ENCODE data around the gene BCAR1. TPM values are rescaled to one million over a fixed set of nuclear protein-coding genes. Genes with fewer than 3 reads are reported as not detected.

The BCAR1 gene
- total and polyA plus RNA-seq, 8 donors: 30.1 to 66.7 (median 48.9) TPM

DNA sequence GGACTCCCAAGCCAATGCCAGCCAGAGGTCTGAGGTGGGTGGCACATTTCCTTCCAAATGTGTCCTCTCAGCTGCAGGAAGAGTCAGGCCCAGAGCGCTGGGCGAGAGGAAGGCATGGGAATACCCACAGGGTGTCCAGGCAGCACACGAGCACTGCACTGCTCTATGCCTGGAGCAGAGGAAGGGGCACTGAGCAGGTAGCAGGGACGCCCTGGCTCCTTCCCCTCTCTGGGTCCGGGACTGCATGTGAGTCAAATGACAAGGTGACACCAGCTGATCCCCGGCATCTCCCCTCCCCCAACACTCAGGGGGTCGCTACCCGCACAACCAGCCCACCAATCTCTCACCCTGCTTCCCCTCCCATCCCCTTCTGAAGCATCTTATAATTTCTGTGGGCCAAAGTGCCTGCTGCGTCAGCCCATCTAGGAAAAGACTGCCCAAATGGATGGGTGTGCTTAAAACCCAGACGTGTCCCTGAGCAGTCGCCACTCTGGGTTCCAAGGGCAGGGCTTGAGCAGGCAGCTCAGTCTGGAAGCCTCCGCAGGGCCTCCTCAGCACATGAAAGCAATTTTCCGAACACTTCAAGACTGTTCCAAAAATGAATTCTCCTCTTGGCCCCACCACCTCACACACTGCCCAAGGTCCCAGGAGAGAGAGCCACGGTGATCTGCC lies 12.0 kb upstream of the BCAR1 start:
- ATAC-seq (no peak), DNase-seq (peak in 1 of 6 donors; percentile 72), FAIRE-seq (no peak)
- Histone ChIP-seq H3K27ac (no peak overlapping the region), H3K27me3 (no peaks in the 10 kb centered on the region), H3K4me1 (peaks cover 17 to 31% (median 30%) of the 10 kb centered on the region in 3 donors), H3K9me3 (no peaks in the 10 kb centered on the region), H3K36me3 (no peaks in the 10 kb centered on the region), H3K4me3 (peak overlapping the region in 2 of 4 donors; percentile 75 to 96)
- intact Hi-C loops (cut with DNase I): no loop called here
- TF ChIP-seq, protein P1, sequence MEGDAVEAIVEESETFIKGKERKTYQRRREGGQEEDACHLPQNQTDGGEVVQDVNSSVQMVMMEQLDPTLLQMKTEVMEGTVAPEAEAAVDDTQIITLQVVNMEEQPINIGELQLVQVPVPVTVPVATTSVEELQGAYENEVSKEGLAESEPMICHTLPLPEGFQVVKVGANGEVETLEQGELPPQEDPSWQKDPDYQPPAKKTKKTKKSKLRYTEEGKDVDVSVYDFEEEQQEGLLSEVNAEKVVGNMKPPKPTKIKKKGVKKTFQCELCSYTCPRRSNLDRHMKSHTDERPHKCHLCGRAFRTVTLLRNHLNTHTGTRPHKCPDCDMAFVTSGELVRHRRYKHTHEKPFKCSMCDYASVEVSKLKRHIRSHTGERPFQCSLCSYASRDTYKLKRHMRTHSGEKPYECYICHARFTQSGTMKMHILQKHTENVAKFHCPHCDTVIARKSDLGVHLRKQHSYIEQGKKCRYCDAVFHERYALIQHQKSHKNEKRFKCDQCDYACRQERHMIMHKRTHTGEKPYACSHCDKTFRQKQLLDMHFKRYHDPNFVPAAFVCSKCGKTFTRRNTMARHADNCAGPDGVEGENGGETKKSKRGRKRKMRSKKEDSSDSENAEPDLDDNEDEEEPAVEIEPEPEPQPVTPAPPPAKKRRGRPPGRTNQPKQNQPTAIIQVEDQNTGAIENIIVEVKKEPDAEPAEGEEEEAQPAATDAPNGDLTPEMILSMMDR (IDR thresholded peaks at IDR 0.05): no peak
- 72 to 87% methylated on average over 14 of the region's 14 CpGs for WGBS, 2 donors

DNA sequence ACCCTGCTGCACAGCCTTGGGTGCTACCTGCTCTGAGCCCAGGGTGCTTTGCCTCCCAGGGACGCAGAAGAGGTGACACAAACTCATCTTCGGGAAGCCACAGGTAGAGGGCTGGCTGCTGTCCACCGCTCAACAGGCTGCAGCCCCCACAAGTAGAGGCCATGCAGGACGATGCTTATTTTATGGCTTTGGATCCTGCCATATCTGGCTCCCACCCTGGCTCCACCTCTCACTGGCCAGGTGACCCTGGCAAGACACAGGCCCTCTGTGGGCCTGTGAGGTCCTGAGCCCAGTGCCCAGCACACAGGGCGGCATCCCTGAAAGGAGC lies 11.3 kb upstream of the BCAR1 start:
- TF ChIP-seq, protein P1 (IDR thresholded peaks at IDR 0.05): no peak
- DNase-seq: peak in 1 of 6 donors; percentile 44
- no peaks in the 10 kb centered on the region for H3K9me3 ChIP-seq
- no peak overlapping the region for H3K27ac ChIP-seq
- H3K27me3 ChIP-seq: no peaks in the 10 kb centered on the region
- H3K4me1 ChIP-seq: peaks cover 17 to 26% (median 26%) of the 10 kb centered on the region in 3 donors
- 80 to 81% methylated on average over 5 of the region's 5 CpGs for WGBS, 2 donors
- FAIRE-seq: no peak
- no peak for ATAC-seq
- intact Hi-C loops (cut with DNase I): no loop called here
- H3K36me3 ChIP-seq: no peaks in the 10 kb centered on the region
- H3K4me3 ChIP-seq: no peak overlapping the region

DNA sequence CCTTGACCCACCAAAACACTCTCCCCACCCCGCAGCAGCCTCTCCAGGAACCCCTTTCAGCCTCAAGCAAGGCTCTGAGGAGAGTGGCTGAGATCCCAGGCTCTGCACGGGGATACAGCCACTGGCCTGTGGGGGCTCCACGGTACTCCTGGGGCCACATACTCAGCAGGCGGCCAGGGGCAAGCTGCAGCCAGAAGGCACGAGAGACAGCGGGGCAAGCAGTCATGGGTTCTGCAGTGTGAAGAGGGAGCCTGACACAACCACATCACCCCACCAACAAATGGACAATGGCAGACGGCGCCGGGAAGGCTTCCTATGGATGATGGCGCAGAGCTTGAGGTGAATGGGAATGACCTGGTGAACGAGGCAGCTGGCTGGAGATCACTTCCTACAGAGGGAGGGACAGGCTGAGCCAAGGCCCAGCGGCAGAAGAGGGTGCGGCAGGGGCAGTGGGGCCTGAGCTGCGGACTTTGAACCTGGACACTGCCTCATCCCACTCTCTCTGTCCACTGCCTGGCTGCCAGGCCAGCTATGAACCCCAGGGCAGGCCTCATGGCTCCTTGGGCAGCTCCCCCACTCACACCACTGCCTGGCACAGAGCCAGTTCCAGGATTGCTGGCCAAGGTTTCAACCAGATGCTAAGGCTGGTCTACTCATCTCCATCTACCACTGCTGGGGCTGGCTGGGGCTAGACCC lies 10.8 kb upstream of the BCAR1 start:
- 82 to 83% methylated on average over 14 of the region's 14 CpGs for WGBS, 2 donors
- no peaks in the 10 kb centered on the region for H3K9me3 ChIP-seq
- TF ChIP-seq, protein P1 (IDR thresholded peaks at IDR 0.05): no peak
- ATAC-seq (no peak), FAIRE-seq (no peak), DNase-seq (peak in 4 of 6 donors; percentile 44 to 87 (median 71))
- no peaks in the 10 kb centered on the region for H3K27me3 ChIP-seq
- H3K4me1 ChIP-seq: peaks cover 17 to 26% (median 24%) of the 10 kb centered on the region in 3 donors
- H3K36me3 ChIP-seq: no peaks in the 10 kb centered on the region
- no peak overlapping the region for H3K27ac ChIP-seq
- no peak overlapping the region for H3K4me3 ChIP-seq
- intact Hi-C loops (cut with DNase I): no loop called here

DNA sequence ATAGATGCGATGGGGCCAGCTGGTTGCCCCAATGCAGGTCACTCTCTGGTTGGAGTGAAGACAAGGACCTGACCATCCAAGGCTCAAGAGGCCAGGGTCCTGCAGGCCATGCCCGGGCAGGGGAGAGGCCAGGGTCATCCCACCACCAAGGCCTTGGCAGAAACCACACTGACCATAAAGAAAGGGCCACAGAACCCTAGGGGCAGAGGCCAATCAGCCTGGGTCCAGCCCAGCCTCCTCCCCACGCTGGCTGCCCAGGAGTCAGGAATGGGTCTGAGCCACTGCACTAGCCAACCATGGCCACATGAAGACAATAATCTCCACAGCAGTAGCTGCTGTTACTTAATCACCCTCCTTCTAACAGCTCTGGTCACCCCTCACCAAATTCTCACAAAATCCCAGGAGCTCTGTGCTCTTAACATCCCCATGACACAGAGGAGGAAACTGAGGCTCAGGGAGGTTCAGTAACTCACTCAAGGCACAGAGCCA lies 10.2 kb upstream of the BCAR1 start:
- peaks cover 17 to 31% (median 20%) of the 10 kb centered on the region in 3 donors for H3K4me1 ChIP-seq
- WGBS, 2 donors: 95 to 97% methylated on average over 3 of the region's 3 CpGs
- no peak for ATAC-seq
- TF ChIP-seq, protein P1 (IDR thresholded peaks at IDR 0.05): no peak
- no peaks in the 10 kb centered on the region for H3K36me3 ChIP-seq
- H3K27ac ChIP-seq: no peak overlapping the region
- no peak for FAIRE-seq
- peak in 1 of 6 donors; percentile 58 for DNase-seq
- H3K4me3 ChIP-seq: no peak overlapping the region
- H3K27me3 ChIP-seq: no peaks in the 10 kb centered on the region
- no peaks in the 10 kb centered on the region for H3K9me3 ChIP-seq
- intact Hi-C loops (cut with DNase I): no loop called here

All from pancreas (tissue), 10 donors.